CD4-positive, alpha-beta T cell treated with Interleukin-17A for 1 hour (primary cell): ENCODE results near the gene AHNAK2.
"Not testable (repeated sequence)": the region's sequence is repeated elsewhere in the genome, so short reads cannot be mapped to it uniquely, and the experiment has no call there.

Experiments used
- DNase-seq: peaks from one replicate; pipeline ENCODE4 v3.0.0-alpha.2; 2020

The AHNAK2 gene

GRCh38 chr14:104924421-104925213, 53.6 kb downstream of the AHNAK2 start, which contains the start of gene PLD4:
Gene PLD4 (plus strand): TSS chr14:104924879. CDS start chr14:104927141, 2,262 bp downstream.
- DNase-seq: no peak

GRCh38 chr14:104923640-104924420, 54.3 kb downstream of the AHNAK2 start:
- no peak for DNase-seq

- no peak for DNase-seq
These were observed 58.2 kb downstream of the AHNAK2 start for GRCh38 chr14:104919993-104920315.

GRCh38 chr14:104919152-104919992, 58.8 kb downstream of the AHNAK2 start:
- DNase-seq: not testable (repeated sequence)

- no peak for DNase-seq
These were observed 60.2 kb downstream of the AHNAK2 start for GRCh38 chr14:104917993-104918392.

- no peak for DNase-seq
These were observed 61.1 kb downstream of the AHNAK2 start for GRCh38 chr14:104917116-104917515.

- no peak for DNase-seq
These were observed 64.7 kb downstream of the AHNAK2 start for GRCh38 chr14:104913435-104913834.

- DNase-seq: no peak
These were observed 66.1 kb downstream of the AHNAK2 start for GRCh38 chr14:104912053-104912452.

GRCh38 chr14:104908303-104908702, 69.9 kb downstream of the AHNAK2 start:
- no peak for DNase-seq

GRCh38 chr14:104905579-104905933, 72.6 kb downstream of the AHNAK2 start:
- not testable (repeated sequence) for DNase-seq

- not testable (repeated sequence) for DNase-seq
These were observed 73.3 kb downstream of the AHNAK2 start for GRCh38 chr14:104904650-104905578.

- no peak for DNase-seq
These were observed 74.2 kb downstream of the AHNAK2 start for GRCh38 chr14:104903990-104904389.

GRCh38 chr14:104900639-104901512, 77.3 kb downstream of the AHNAK2 start:
- no peak for DNase-seq

- no peak for DNase-seq
These were observed 78.4 kb downstream of the AHNAK2 start for GRCh38 chr14:104899781-104900180.

GRCh38 chr14:104898870-104899510, 79.2 kb downstream of the AHNAK2 start:
- DNase-seq: no peak

- DNase-seq: no peak
These were observed 80.0 kb downstream of the AHNAK2 start for GRCh38 chr14:104898195-104898558.

- no peak for DNase-seq
These were observed 80.6 kb downstream of the AHNAK2 start for GRCh38 chr14:104897330-104898194.

- DNase-seq: no peak
These were observed 82.2 kb downstream of the AHNAK2 start for GRCh38 chr14:104895786-104896661.
